Measurements from ENCODE around the gene AFP. TPM values are rescaled to one million over a fixed set of nuclear protein-coding genes. Genes with fewer than 3 reads are reported as not detected.

The AFP gene
- total and polyA plus RNA-seq, 2 of the 13 experiments (the other 11 are each of a cell fraction or from before 2014, with no cell fraction given): 9,434 to 13,105 TPM

DNA sequence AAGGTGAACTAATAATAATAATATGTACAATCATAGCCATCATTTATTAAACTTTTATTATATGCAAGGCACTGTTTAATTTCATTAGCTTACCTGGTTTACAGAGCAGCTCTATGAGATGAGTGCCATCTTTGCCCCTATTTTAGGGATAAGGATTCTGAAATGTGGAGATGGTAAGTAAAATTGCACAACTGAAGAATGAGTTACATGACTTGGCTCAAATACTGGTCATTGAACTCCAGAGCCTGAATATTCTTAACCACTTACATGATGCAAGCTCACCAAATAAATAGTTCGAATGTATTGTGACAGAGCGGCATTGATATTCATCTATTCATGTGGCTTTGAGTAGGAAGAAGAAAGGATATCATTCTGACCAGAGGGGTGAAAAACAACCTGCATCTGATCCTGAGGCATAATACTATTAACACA lies 20.2 kb upstream of the AFP start (continued):
- TF ChIP-seq CREB1 (IDR thresholded peaks at IDR 0.05): no peak
- TF ChIP-seq CREB1 (CRISPR knock-in tag; IDR thresholded peaks at IDR 0.05): peak; percentile 57
- no peak for TF ChIP-seq ZNF546 (CRISPR knock-in tag; conservative IDR thresholded peaks at IDR 0.05)
- TF ChIP-seq SRSF1 (optimal IDR thresholded peaks at IDR 0.05; ENCODE audit: low read depth, low read length): no peak
- 0 out of 2 replicates have a peak, but pooled peaks have one; percentile 64 for TF ChIP-seq ZNF841 (CRISPR knock-in tag; IDR thresholded peaks at IDR 0.05; ENCODE audit: borderline replicate concordance)
- no peak for TF ChIP-seq PHB2 (IDR thresholded peaks at IDR 0.05; ENCODE audit: partially characterized antibody)
- no peak for TF ChIP-seq ZNF430 (CRISPR knock-in tag; IDR thresholded peaks at IDR 0.05)
- TF ChIP-seq, protein P1, sequence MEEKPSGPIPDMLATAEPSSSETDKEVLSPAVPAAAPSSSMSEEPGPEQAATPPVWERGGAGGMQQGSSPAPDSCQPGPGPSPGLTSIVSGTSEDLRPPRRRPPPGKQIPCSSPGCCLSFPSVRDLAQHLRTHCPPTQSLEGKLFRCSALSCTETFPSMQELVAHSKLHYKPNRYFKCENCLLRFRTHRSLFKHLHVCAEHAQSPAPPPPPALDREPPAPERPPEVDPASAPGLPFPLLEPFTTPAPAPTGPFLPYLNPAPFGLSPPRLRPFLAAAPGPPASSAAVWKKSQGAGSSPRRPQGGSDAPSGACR (CRISPR knock-in tag; IDR thresholded peaks at IDR 0.05): no peak
- peak; percentile 58; the same call in 1 of the 2 replicates for TF ChIP-seq BRF2 (CRISPR knock-in tag; IDR thresholded peaks at IDR 0.05)
- TF ChIP-seq IRX3 (CRISPR knock-in tag; IDR thresholded peaks at IDR 0.05; ENCODE audit: borderline replicate concordance, low read depth): 0 out of 2 replicates have a peak, but pooled peaks have one; percentile 43
- peak; percentile 39; the same call in 1 of the 2 replicates for TF ChIP-seq BCL6 (CRISPR knock-in tag; IDR thresholded peaks at IDR 0.05)
- no peak for TF ChIP-seq MEIS2 (CRISPR knock-in tag; IDR thresholded peaks at IDR 0.05)
- TF ChIP-seq ZNF558 (CRISPR knock-in tag; IDR thresholded peaks at IDR 0.05; ENCODE audit: borderline replicate concordance): peak; percentile 52; the same call in 1 of the 2 replicates
- no peak for TF ChIP-seq STAG1 (CRISPR knock-in tag; IDR thresholded peaks at IDR 0.05)
- TF ChIP-seq HMG20A (CRISPR knock-in tag; IDR thresholded peaks at IDR 0.05; ENCODE audit: borderline replicate concordance): peak; percentile 57; the same call in 1 of the 2 replicates
- TF ChIP-seq TBX3 (IDR thresholded peaks at IDR 0.05; ENCODE audit: borderline replicate concordance): no peak
- TF ChIP-seq NFE2L2 (IDR thresholded peaks at IDR 0.05; ENCODE audit: low read length): peak; percentile 59; the same call in 1 of the 2 replicates
- TF ChIP-seq MED1 (CRISPR knock-in tag; IDR thresholded peaks at IDR 0.05): peak; percentile 64
- TF ChIP-seq SOX13 (IDR thresholded peaks at IDR 0.05): peak; percentile 49; the same call in 1 of the 2 replicates
- TF ChIP-seq SOX13 (CRISPR knock-in tag; conservative IDR thresholded peaks at IDR 0.05 in 1 of 2, IDR thresholded peaks at IDR 0.05 in 1 of 2): peak in 1 of 2 experiments; percentile 72; a peak in 2 of 4 replicates
- TF ChIP-seq JUN (CRISPR knock-in tag; IDR thresholded peaks at IDR 0.05): no peak
- no peak for TF ChIP-seq NPAS2 (CRISPR knock-in tag; IDR thresholded peaks at IDR 0.05; ENCODE audit: borderline replicate concordance)
- TF ChIP-seq ZFP90 (CRISPR knock-in tag; IDR thresholded peaks at IDR 0.05; ENCODE audit: borderline replicate concordance): 0 out of 2 replicates have a peak, but pooled peaks have one; percentile 21
- no peak for TF ChIP-seq AKAP8 (CRISPR knock-in tag; IDR thresholded peaks at IDR 0.05)
- no peak for TF ChIP-seq ZNF564 (CRISPR knock-in tag; IDR thresholded peaks at IDR 0.05)
- peak; percentile 91 for TF ChIP-seq CEBPG (CRISPR knock-in tag; IDR thresholded peaks at IDR 0.05)
- 0 out of 2 replicates have a peak, but pooled peaks have one; percentile 54 for TF ChIP-seq ZNF562 (CRISPR knock-in tag; IDR thresholded peaks at IDR 0.05; ENCODE audit: borderline replicate concordance)
- TF ChIP-seq TGIF2 (CRISPR knock-in tag; IDR thresholded peaks at IDR 0.05): no peak
- no peak for TF ChIP-seq ZNF768 (CRISPR knock-in tag; IDR thresholded peaks at IDR 0.05)
- peak; percentile 39 to 92; a peak in 3 of 4 replicates for TF ChIP-seq EP300 (IDR thresholded peaks at IDR 0.05; ENCODE audit: low read depth in 2 of 2, low read length in 2 of 2)
- TF ChIP-seq EP300 (CRISPR knock-in tag; IDR thresholded peaks at IDR 0.05; ENCODE audit: borderline replicate concordance): peak; percentile 90
